GM19035 (cell line): ENCODE results near the gene SH3BGR.
"Not testable (repeated sequence)": the region's sequence is repeated elsewhere in the genome, so short reads cannot be mapped to it uniquely, and the experiment has no call there.

Experiments used
- ATAC-seq: cut with Tn5 transposase; IDR thresholded peaks from one replicate; pipeline ENCODE4 v1.9.1; 2021; ENCODE audit not compliant: unreplicated experiment

The SH3BGR gene

DNA sequence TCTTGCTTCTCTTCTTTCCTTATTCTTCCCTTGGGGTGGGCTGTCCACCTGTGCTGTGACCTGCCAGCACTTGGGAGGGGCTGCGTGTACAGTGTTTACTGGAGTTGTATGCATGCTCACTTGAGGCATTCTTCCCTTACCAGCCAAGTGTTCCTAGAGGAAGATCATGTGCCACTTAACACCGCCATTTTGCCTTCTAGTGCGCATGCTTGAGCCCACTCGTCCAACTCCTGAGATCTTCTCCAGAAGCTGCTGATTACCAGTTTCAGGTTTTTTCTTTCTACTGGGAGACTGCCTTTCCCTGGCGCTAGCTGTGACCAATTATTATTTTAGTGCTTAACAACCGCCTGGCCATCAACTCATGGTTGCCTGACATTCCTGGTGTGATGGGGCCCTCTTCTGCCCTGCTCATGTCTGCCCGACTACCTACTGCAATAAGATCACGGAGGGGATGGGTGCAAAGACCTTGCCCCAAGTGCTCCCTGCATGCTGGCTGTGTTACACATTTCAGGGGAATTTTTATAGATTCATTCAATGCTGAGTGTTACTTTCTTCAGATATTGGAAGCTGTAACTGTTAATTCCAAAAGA lies 86.8 kb downstream of the SH3BGR start:
- no peak for ATAC-seq

DNA sequence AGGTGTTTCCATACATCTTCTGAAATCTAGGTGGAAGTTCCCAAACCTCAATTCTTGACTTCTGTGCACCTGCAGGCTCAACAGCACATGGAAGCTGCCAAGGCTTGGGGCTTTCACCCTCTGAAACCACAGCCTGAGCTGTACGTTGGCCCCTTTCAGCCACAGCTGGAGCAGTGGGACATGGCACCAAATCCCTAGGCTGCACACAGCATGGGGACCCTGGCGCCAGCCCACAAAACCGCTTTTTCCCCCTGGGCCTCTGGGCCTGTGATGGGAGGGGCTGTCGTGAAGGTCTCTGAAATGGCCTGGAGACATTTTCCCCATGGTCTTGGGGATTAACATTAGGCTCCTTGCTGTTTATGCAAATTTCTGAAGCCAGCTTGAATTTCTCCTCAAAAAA lies 88.6 kb downstream of the SH3BGR start:
- ATAC-seq = not testable (repeated sequence)

DNA sequence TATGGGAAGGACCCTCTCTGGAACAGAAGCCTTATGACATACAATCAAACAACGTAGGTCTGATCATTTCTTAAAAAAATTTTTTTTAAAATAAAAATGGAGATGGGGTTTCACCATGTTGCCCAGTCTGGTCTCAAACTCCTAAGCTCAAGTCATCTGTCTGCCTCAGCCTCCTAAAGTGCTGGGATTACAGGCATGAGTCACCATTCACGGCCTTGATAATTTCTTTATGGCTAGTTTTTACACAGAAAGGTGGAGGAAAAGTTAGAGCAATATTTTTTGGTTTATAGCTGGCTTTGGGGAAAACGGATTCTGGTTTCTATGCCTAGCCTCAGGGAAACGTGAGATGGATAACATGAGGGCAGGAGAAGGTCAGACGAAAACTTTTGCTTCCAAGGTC lies 91.0 kb downstream of the SH3BGR start:
- no peak for ATAC-seq

DNA sequence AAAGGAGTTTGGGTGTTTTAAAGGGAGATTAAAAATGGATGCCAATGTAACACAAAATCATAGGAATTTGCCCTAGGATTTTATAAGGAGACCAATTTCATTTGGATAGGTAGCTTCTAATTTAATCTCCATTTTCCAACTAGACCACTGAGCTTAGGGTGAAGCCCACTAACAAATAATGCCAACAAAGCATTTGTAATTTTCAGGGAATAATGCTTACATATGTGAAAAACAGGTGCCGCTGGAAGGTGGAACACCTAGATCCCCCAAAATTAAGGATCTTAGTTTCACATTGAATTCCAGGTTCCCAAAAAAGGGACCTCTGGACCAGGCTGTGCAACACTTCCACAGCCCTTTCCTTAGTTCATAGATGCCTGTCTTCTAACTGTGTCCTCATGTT lies 94.8 kb downstream of the SH3BGR start:
- ATAC-seq = no peak

DNA sequence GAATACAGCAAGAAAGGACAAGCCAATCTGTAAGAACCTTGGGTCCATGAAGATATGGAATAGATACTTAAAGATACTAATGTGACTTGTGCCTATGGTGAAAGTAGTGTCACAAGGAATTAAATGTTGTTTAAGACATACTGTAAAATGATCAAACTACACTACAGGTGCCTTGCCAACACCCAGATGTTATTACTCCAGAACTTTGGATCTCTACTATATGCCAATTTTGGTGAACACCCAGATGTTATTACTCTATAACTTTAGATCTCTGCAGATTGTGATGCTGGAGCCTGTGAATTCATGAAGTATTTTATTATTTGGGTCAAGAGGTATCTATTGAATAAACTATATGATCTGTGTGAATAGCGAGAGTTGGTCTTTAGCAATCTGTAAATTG lies 101.1 kb downstream of the SH3BGR start:
- ATAC-seq = no peak

DNA sequence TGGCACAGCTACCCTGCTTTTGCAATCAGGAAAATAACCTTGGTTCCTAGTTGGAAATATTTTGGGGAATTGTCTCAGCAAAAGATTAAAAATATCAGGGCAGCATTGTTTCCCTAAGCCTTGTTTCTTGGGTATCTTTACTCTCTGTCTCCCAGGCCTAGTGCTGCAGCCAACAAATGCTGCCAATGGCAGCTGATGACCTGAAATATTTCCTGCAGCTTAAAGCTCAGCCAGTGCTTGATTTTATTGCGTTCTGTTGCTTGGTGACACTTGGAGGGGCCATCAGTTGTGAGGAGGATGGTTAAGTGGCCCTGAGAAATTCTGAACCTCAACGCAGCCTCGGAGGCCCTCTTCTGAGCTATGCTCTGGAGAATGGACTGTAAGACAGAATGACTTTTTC lies 101.6 kb downstream of the SH3BGR start:
- ATAC-seq = no peak

DNA sequence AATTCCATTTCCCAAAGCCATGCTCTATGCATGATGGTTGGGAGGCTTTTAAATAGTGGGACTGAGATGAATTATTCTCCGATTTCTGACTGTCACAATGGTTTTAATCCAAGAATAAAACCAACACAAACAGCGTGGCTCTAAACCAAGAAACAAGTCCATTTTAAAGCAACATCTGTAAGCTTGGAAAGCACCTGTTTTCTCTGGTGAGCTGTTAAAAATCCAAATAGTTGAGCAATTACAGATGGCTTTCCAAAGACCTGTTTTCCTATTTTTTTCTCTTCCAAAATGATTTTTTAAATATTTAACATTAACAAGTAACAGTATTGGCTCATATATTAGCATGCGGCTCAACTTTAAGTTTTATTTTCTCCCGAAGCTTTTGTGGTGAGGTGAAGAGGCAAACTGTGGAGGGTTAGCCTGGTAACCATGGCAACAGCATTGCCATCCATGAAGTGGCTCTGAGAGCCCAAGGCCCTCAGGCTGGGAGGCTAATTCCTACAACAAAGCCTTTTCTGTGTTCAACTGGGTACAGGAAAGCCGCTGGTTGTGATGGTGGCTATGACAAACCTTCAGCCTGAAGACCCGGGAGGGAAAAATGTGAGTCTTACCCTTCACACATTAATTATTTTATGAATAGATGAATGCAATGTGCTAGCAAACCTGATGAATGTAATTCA lies 104.3 kb downstream of the SH3BGR start:
- ATAC-seq = no peak

DNA sequence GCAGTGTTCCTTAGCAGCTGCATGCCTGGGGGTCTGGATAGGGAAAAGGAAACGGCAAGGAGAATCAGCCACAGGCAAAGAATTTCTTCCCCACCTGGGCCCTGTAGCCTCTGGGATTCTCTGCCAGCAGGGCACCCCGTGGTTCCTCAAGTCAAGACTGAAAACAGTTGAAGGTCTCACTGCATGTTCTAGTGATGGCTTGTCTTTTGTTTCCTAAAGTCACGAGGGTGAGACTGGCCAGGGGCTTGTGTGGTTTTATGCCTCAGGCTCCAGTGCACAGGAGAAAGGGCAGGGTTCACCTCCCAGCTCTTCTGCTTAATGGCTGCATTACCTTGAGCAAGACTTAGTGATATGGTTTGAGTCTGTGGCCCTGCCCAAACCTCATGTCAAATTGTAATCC lies 107.7 kb downstream of the SH3BGR start:
- ATAC-seq = no peak

DNA sequence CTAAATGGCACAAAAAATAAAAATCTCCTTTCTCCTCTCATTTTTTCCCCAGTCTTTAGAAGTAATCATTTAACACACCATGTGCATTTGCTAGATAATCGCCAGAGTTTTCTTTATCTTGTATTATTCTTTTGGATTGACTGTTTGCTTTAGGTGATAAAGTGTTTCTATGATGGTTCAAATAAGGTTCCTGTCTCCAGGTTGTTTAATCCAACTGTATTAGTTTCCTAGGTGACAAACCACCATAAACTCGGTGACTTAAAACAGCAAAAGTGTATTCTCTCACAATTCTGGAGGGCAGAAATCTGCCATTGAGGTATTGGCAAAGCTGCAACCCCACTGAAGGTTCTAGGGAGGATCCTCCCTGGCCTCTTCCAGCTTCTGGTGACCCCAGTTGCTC lies 109.4 kb downstream of the SH3BGR start:
- ATAC-seq = no peak

DNA sequence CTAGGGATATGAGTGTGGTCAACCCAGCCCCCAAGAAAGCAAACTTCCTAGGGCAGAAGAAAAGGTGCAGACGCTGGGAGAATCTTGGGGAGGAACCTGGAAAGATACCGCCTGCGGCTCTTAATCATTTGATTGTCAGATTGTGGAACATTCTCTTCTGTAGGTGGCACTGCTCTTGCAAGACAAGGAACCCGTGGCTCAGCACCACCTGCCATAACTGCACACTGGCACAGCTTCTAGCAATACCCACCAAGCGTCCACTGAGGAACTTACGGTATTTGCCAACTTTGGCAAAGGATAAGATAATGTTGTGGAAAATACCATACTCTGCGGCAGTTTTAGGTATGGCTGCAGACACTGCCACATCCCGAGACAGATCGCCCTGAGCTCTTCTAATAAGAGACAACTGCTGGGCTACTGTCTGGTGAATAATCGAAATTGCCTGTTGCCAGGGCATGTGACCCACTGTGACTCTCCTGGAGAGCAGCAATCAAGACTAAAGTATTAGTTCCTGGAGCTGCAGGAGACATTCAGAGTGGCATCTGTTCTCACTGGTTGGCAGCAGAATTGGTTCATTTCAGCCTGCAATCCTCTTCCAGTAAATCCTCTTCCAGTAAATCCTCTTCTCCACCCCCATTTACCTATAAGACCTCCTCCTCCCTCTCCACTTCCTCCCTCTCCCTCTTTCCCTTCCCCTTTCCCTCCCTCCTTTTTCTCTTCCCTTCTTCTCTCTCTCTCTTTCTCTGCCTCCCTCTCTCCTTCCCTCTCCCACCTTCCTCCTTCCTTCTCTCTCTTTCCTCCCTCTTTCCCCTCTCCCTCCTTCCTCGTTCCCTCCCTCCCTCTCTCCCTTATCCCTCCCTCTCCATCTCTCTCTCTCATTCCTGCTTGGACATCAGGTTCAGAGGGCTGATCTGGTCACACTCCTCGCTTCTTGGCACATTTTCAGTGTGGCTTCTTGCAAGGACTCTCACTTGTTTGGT lies 111.3 kb downstream of the SH3BGR start:
- ATAC-seq = no peak

DNA sequence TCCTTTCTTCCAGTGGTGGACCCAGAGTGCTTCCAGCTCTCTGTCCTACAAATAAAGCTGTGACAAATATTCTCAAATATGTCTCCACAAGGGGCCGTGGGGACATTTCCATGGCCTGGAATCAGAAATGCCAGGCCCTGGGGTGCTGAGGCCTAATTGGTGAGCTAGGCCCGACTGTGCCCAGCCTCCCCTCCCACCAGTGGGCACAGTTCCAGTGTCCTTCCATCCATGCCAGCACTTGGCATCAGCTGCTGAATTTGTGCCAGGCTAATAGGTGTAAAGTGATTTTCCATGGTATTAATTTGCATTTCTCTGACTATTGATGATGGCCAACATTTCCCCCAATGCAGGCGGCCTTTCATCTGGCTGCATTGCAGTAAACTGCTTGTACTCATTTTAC lies 112.4 kb downstream of the SH3BGR start:
- no peak for ATAC-seq
